GM10266 (cell line): ENCODE results near the gene EMP1.
A peak's percentile ranks its signal among the peaks of the same experiment; 100 is the strongest.

Source experiments
- DNase-seq: peaks from one replicate; pipeline ENCODE4 v3.0.0; 2012; ENCODE audit errors: extremely low spot score
- TF ChIP-seq, protein P1 (sequence below): IDR thresholded peaks from 2 replicates; pipeline ENCODE4 v1.5.1; 2012; ENCODE audit warnings: mild to moderate bottlenecking, low read depth; ENCODE audit not compliant: control insufficient read depth, insufficient read depth; ENCODE audit errors: missing control alignments

EMP1 gene, protein sequence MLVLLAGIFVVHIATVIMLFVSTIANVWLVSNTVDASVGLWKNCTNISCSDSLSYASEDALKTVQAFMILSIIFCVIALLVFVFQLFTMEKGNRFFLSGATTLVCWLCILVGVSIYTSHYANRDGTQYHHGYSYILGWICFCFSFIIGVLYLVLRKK

DNA sequence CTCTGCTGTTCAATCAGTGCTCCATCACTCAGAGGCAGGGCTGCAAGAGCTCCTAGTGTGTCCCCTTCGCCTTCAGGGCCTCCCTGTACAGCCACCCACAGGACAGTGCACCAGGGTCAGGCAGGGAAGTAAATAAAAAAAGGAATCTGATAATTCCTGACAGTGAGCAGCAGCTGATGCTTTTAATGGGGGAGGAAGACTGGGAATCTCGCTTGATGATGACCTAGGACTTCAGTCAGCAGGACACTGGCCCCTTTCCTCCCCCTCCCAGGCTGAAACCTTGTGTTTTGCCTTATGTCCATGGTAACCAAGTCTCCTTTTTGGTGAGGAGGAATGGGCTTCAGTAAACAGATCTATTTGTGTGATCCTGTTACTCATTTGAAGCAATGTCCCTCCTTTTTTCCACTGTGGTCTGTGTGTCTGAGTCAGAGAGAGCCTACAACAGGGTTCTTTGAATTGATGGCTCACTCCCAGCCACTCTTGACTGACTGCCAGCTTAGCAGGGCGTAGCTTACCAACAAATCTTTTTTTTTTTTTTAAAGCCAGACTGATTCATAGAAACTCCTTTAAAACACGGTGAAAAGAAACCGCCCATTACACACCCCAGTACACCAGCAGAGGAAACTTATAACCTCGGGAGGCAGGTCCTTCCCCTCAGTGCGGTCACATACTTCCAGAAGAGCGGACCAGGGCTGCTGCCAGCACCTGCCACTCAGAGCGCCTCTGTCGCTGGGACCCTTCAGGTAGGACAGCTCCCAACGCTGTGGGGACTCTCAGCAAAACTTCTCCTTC, at the start of gene EMP1:
Gene EMP1, plus strand, starts transcription at position 597 of the 792 bp plus-strand sequence. CDS start 14,785 bp downstream, outside the sequence.
- DNase-seq, result peak; percentile 32
- TF ChIP-seq, protein P1, sequence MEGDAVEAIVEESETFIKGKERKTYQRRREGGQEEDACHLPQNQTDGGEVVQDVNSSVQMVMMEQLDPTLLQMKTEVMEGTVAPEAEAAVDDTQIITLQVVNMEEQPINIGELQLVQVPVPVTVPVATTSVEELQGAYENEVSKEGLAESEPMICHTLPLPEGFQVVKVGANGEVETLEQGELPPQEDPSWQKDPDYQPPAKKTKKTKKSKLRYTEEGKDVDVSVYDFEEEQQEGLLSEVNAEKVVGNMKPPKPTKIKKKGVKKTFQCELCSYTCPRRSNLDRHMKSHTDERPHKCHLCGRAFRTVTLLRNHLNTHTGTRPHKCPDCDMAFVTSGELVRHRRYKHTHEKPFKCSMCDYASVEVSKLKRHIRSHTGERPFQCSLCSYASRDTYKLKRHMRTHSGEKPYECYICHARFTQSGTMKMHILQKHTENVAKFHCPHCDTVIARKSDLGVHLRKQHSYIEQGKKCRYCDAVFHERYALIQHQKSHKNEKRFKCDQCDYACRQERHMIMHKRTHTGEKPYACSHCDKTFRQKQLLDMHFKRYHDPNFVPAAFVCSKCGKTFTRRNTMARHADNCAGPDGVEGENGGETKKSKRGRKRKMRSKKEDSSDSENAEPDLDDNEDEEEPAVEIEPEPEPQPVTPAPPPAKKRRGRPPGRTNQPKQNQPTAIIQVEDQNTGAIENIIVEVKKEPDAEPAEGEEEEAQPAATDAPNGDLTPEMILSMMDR, result no peak

DNA sequence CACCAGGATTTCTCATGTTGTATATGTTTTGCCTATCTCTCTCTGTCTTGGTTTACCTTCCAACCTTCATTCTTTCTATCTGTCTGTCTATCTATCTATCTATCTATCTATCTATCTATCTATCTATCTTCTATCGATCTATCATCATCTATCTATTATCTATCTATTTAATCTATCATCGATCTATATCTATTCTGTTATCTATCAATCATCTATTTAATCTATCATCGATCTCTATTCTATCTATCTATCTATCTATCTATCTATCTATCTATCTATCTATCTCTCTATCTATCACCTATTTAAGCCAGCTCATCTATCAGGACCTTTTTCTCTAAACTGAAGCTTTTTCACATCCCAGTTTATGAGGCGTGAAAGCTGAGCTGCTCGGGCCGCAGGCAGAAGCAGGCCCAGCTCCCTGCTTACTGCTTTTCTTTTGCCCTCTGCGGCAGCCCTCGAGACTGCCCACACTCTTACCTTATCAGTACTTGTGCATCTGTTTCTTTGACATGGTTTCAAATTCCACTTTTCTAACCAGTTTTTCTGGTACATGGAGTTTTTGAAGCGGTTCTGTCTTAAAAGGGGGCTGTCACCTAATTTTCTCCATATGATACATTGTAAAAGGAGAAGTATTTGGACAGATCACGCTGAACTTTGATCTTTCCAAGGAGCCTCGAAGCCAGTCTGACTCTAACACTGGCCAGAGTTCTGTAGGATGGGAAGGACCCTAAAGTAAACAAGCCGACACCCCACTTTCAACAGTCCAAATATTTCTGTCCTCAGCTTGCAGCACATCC, 48.6 kb upstream of the EMP1 start:
- TF ChIP-seq, protein P1, result no peak
- DNase-seq, result no peak

DNA sequence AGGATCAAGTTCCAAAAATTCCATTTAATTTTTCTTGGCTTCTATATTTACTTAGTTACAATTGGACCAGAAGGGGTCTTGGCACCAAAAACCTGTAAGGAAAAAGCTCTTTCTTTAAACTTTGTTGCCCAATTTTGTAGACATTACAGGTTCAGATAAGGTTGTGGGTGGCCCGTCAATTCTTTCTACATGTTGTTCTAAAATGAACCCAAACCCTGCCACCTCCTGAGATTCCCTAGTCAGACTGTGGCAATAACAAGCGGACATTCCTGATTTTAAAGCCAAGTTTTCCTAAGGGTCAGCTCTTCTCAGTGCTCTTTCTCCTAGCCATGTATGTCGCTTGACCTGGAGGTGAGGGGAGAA, 48.1 kb upstream of the EMP1 start:
- TF ChIP-seq, protein P1, result no peak
- no peak for DNase-seq

DNA sequence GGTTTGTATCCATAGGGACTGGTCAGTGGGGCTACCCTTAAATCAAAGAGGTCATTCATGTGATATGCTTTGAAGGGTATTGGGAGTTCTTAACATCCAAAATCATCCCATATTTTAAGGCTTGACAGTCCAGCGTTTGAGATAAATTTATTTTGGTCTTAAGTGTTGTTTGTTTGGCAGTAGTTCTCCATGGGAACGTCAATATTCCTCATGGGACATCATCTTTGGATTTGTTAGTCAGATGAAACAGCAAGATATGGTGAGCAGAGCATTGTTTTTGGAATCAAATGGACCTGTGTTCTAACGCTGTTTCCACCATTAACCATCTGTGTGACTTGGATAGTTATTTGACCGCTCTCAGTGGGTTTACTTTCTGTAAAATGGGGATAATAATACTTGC, 47.1 kb upstream of the EMP1 start:
- DNase-seq, result no peak
- TF ChIP-seq, protein P1, result no peak

DNA sequence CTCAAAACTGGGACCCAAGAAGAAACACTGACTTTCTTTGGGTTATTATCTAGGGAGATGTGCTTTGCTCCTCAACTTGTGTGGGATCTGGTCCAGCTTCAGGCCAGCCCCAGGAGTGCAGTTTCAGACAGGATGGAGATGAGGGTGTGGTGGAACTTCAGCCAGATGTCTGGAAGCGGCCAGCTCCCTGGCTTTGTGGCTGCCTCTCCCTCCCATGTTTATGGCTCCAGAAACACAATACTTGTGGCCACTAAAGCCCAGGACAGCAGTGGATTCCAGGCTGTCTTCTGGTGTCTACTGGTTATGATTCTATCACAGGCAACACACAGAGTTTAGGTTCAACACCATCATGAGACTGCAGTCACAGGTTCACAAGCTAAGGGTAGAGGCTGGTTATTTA, 44.2 kb upstream of the EMP1 start:
- no peak for DNase-seq
- TF ChIP-seq, protein P1, result no peak

DNA sequence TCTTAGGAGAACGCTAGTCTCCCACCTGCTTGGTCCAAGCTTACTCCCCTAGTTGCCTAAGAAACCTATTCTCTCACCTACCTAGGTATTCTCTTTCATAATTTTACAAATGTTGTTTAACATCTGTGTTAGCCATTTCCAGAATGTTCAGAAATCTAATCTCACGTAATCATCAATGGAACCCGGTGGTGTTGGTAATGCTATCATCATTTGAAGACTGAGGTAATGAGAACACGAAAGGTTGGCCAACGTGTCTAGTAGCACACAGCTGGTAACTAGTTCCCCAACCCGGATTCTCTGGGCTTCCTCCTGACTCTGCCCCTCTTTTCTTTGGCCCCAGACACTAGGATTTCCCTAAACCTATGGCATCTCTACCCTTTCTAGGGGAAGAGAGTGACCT, 43.8 kb upstream of the EMP1 start:
- no peak for DNase-seq
- TF ChIP-seq, protein P1, result no peak
